Progenitor cell of endocrine pancreas (in vitro differentiated cells): ENCODE data around the gene ADAM17. TPM values are rescaled to one million over a fixed set of nuclear protein-coding genes. Genes with fewer than 3 reads are reported as not detected.

Experiments
- DNase-seq: peaks from one replicate; pipeline ENCODE4 v3.0.0; 2021; ENCODE audit warnings: low spot score; ENCODE audit not compliant: unreplicated experiment
- H3K27ac Mint-ChIP-seq: 2 replicates; pipeline ENCODE4 v1.8.0; 2021; ENCODE audit warnings: mild to moderate bottlenecking, moderate library complexity, mixed read lengths
- H3K27me3 Mint-ChIP-seq: 2 replicates; pipeline ENCODE4 v1.8.0; 2021; ENCODE audit warnings: mixed read lengths
- H3K36me3 Mint-ChIP-seq: 2 replicates; pipeline ENCODE4 v1.8.0; 2022; ENCODE audit warnings: mixed read lengths; ENCODE audit not compliant: insufficient read depth
- H3K4me1 Mint-ChIP-seq: 2 replicates; pipeline ENCODE4 v1.8.0; 2021; ENCODE audit warnings: low read depth, mixed read lengths
- H3K4me3 Mint-ChIP-seq: 2 replicates; pipeline ENCODE4 v1.8.0; 2021; ENCODE audit warnings: low read depth, mild to moderate bottlenecking, moderate library complexity, mixed read lengths
- H3K9me3 Mint-ChIP-seq: 2 replicates; pipeline ENCODE4 v1.8.0; 2021; ENCODE audit warnings: low read depth, mixed read lengths
- CTCF ChIP-seq: fragments of 200-600 bp; sonication (generic); IDR thresholded peaks from one replicate; pipeline ENCODE4 v1.5.0; 2021; ENCODE audit warnings: antibody characterized with exemption, mild to moderate bottlenecking; ENCODE audit not compliant: unreplicated experiment
- total RNA-seq: library from RNA; stranded (reverse); gene quantifications from 2 replicates; pipeline ENCODE4 v1.2.1, GENCODE V29; 2021

Gene ADAM17
- total RNA-seq, 1 donor from 2014 or later = 53.1 TPM

GRCh38 chr2:9471206-9471605, 84.4 kb downstream of the ADAM17 start:
- Mint-ChIP-seq H3K4me3 (no peak overlapping the region), H3K4me1 (peaks cover 6% of the 10 kb centered on the region), H3K27ac (no peak overlapping the region), H3K9me3 (peaks cover 3% of the 10 kb centered on the region), H3K36me3 (peaks cover 12% of the 10 kb centered on the region), H3K27me3 (no peaks in the 10 kb centered on the region)
- TF ChIP-seq CTCF = no peak
- DNase-seq = no peak

- Mint-ChIP-seq H3K27me3 (no peaks in the 10 kb centered on the region), H3K36me3 (peaks cover 7% of the 10 kb centered on the region), H3K4me3 (no peak overlapping the region), H3K27ac (no peak overlapping the region), H3K9me3 (no peaks in the 10 kb centered on the region), H3K4me1 (no peaks in the 10 kb centered on the region)
- no peak for TF ChIP-seq CTCF
- DNase-seq = no peak
Observed at GRCh38 chr2:9467687-9468086, 87.9 kb downstream of the ADAM17 start.

- no peak for TF ChIP-seq CTCF
- H3K27ac Mint-ChIP-seq = no peak overlapping the region
- peaks cover 5% of the 10 kb centered on the region for H3K36me3 Mint-ChIP-seq
- H3K27me3 Mint-ChIP-seq = no peaks in the 10 kb centered on the region
- no peaks in the 10 kb centered on the region for H3K4me1 Mint-ChIP-seq
- no peaks in the 10 kb centered on the region for H3K9me3 Mint-ChIP-seq
- no peak overlapping the region for H3K4me3 Mint-ChIP-seq
- DNase-seq = no peak
Observed at GRCh38 chr2:9466147-9466683, 89.4 kb downstream of the ADAM17 start.

GRCh38 chr2:9465170-9465569, 90.5 kb downstream of the ADAM17 start:
- TF ChIP-seq CTCF = no peak
- DNase-seq = no peak
- H3K4me3 Mint-ChIP-seq = no peak overlapping the region
- no peaks in the 10 kb centered on the region for H3K27me3 Mint-ChIP-seq
- H3K27ac Mint-ChIP-seq = no peak overlapping the region
- H3K4me1 Mint-ChIP-seq = no peaks in the 10 kb centered on the region
- no peaks in the 10 kb centered on the region for H3K9me3 Mint-ChIP-seq
- H3K36me3 Mint-ChIP-seq = peaks cover 8% of the 10 kb centered on the region

GRCh38 chr2:9463698-9464034, 92.0 kb downstream of the ADAM17 start:
- Mint-ChIP-seq H3K27me3 (no peaks in the 10 kb centered on the region), H3K36me3 (peaks cover 12% of the 10 kb centered on the region), H3K27ac (no peak overlapping the region), H3K9me3 (no peaks in the 10 kb centered on the region), H3K4me1 (no peaks in the 10 kb centered on the region), H3K4me3 (no peak overlapping the region)
- no peak for TF ChIP-seq CTCF
- DNase-seq = no peak
